GM18499 (cell line): ENCODE data around the gene HAGHL.
"Not testable (repeated sequence)": the region's sequence is repeated elsewhere in the genome, so short reads cannot be mapped to it uniquely, and the experiment has no call there.

Experiments used
- ATAC-seq: cut with Tn5 transposase; IDR thresholded peaks from one replicate; pipeline ENCODE4 v1.9.1; 2021; ENCODE audit warnings: moderate number of reproducible peaks; ENCODE audit not compliant: insufficient read depth, unreplicated experiment

The HAGHL gene

DNA sequence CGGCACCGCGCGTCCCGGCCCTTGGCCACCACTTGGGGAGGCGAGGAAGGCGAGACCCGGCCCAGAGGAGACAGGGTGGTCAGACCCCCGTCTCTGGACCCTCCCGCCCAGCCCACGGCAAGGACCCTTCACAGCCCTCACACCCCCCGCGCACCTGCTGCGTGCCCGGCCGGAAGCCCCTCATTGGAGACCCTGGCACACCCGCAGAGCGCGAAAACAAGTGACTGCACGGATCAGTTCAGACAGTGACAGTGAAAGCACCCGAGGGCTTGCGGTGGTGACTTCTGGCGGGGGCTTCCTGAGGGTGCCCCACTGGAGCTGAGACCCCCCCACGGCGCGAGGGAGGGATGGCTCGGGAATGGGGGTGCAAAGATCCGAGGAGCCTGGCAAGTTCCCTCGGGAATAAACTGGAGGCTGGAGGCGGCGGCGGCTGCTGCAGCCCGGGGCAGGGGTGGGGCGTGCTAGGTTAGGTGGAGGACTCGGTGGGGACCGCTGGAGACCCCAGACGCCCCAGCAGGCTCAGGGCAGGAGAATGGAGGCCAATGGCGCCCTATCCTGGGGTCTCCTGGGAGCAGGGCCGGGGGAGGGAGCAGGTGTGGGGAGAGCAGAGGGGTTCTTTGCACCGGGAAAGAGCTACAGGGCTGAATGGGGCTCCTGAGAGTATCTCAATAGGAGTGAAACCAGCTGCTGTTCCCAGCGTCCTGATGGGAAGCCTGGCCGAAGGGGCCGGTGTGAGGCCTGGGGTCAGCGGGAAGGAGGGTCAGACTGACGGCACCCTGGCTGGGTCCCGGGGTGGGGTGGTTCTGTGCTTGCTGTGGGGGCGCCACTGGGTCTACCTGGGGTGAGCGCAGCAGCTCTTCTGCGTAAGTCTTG is 20.5 kb upstream of the HAGHL start:
- no peak for ATAC-seq

DNA sequence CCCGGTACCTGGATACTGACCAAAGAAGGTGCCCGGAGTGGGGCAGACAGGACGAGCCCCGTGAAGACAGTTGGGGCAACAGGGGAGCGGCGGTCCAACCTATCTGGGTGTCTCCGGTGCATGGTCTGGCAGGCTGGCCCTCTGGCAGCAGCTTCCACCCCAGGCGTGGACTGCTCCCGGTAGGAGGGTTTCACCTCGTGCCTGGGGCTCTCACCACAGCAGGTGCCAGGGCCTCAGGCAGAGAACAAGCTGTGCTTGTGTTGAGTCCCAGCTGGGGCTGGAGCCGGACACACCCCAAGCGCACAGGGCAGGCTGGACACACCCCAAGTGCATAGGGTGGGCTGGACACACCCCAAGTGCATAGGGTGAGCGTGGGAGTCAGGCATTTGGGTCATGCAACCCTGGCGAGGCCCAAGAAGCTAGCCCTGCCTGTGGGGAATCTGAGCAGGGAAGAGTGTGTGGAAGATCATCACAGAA is 19.8 kb upstream of the HAGHL start:
- ATAC-seq, result no peak

DNA sequence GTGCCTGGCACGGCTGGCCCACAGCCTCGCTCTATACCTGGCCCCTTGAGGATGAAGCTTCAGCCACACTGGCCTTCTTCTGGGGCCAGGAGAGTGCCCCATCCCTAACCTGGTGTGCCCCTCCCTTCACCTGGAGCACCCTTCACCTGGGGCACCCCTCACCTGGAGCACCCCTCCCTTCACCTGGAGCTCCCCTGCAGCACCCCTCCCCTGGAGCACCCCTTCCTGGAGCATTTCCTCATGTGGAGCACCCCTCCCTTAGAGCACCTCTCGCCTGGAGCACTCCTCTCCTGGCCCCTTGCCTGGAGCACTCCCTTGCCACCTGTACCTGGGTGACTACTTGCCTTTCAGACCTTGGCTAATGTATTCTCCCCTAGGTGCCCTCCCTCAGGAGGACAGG is 18.9 kb upstream of the HAGHL start:
- no peak for ATAC-seq

DNA sequence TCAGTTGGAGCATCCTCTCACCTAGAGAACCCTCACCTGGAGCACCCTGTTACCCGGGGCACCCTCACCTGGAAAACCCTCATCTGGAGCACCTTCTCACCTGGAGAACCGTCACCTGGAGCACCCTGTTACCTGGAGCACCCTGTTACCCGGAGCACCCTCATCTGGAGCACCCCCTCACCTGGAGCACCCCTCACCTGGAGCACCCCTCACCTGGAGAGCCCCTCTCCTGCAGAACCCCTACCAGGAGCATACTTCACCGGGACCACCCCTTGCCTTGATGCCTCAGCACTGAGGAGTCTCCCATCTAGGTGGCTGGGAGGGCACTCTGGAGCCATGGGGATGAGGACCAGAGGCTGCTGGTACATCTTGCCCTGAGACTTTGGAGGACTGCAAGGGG is 17.9 kb upstream of the HAGHL start:
- ATAC-seq, result no peak

DNA sequence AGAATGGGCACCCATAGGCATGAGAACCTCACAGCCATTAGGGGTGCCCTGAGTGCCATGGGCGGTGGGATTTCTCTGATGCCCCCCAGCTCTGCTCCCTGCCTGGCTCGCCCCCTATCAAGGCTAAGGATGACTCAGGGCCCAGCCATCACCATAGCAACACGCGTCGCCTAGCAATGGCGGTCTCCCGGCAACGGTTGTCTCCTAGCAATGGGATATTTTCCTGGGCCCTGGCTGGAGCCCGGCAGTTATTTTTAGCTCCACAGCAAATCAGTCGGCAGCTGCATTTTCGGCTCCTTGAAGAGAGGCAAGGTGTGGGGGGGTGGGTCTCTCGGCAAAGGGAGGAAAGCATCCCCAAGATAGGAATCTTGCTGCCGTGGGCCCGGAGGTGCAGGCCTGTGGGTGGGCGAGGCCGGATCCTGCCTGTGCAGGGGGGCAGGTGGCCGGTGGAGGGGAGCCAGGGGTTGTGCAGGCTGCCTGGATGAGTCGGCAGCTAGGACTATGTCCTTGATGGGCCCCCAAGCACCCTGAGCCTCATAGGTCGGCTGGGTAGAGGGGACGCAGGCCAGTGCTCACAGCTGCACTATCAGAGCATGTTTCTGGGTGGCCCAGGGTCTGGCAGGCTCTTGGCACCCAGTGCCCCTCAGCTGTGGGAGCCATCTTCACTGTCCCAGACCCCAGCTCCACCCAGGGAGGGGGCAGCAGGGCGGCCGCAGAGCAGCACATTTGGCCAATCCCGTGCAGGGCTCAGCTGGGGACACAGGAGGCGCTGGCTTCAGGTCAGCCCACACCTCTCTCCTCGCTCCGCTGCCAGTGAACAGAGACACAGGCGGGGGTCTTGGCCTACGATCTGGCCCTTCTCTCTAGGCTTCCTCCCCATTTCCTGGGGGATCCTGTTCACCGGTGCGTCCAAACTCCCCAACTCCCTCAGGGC is 17.1 kb upstream of the HAGHL start:
- ATAC-seq, result no peak

DNA sequence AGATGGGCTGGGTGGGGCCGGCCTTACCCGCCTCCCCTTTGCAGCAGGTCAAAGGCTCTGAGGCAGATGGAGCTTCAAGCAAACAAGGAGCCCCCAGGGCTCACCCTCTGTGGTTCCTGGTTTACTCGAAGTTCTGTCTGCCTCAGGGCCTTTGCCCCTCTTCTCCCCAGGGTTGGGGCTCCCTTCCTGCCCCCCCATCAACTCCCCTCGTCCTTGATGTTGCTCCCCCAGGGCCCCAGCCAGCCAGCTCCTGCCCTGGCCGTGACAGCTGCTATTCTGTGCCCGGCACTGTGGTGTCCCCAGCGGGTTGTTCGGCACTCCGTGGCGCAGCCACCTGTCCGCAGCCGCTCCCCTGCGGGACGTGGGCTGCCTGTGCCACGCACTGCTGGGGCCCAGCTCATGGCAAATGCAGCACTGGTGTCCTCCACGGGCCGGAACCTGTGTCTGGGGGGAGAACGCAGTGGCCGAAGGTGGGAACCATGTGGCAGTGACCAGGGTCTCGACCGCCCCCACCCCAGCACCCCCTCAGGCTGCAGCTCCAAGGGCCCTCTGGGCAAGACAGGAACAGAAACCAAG is 16.3 kb upstream of the HAGHL start:
- no peak for ATAC-seq

DNA sequence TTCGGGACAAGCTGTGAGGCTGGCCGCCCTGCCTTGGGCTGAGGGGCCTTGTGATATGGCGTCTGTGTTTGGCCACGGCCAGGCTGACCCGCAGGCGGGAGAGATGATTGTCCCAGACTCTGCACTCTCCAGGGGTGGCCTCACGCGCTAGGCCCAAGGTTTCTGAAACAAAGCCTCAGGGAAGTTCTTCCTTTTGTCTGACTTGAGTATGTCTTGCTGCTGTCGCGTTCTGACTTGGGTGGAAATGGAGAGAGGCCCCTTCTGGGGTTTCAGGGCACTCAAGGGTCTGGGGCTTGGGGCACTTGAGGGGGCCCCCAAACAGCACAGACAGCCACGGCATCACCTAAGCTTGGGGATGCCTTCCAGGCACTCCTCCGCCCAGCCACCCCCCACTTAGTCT is 15.8 kb upstream of the HAGHL start:
- no peak for ATAC-seq

DNA sequence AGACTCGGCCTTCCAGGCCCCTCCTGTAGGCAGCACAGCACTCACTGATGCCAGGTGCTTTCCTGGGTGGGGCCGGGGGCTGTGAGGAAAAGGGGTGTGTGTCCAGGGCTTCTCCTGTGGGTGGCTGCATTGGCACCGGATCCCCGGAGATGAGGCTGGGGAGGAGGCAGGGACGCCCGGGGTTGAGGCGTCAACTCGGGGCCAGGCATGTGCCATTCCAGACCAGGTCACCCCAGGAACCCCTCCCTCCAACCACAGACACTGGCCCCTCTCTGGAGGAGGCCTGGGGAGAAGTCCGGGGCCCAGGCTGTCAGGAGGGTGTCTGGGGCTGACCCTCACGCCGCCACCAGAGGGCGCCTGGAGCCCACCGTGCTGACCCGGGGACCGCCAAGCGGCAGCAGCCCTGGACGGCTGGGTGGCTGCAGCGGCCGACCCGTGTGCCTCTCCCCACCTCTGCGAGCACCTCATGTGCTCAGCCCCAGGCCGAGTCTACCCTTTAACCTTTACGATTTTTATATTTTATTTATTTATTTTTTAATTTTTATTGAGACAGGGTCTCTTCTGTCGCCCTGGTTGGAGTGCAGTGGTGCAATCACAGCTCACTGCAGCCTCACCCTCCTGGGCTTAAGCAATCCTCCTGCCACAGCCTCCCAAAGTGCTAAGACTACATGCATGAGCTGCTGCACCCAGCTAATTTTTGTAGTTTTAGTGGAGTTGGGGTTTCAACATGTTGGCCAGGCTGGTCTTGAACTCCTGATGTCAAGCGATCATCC is 15.2 kb upstream of the HAGHL start:
- no peak for ATAC-seq

DNA sequence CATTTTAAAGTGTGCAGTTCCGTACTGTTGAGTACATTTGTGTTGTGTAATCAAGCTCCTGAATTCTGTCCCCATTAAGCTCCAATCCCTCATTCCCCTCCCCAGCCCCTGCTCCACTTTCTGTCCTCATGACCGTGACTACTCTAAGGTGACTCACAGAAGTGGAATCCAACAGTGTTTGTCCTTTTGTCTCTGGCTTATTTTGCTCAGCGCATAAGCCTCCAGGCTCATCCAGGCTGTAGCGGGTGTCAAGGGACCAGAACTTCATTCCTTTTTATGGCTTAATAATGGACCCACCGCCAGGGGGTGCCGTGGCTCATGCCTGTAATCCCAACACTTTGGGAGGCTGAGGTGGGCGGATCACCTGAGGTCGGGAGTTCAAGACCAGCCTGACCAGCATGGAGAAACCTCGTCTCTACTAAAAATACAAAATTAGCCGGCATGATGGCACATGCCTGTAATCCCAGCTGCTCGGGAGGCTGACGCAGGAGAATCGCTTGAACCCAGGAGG is 14.1 kb upstream of the HAGHL start:
- ATAC-seq, result not testable (repeated sequence)

DNA sequence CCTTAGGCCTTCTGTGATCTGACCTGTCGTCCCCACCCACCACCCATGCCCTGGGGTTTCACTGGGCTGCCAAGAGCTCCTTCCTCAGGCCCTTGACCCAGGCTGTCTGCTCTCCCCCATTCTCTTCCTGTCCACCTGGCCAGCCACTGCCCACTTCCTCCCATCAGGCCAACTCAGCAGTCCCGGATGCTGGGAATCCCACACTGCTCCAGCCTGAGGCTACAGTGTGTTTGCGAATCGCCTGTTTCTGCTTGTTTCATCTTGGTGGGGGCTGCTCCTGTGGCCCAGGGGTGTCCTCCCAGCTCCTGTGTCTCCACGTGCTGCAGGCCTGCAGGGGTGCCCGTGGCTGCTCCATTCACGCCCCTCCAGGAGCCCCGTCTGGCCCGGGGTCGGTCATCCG is 12.8 kb upstream of the HAGHL start:
- ATAC-seq, result no peak

DNA sequence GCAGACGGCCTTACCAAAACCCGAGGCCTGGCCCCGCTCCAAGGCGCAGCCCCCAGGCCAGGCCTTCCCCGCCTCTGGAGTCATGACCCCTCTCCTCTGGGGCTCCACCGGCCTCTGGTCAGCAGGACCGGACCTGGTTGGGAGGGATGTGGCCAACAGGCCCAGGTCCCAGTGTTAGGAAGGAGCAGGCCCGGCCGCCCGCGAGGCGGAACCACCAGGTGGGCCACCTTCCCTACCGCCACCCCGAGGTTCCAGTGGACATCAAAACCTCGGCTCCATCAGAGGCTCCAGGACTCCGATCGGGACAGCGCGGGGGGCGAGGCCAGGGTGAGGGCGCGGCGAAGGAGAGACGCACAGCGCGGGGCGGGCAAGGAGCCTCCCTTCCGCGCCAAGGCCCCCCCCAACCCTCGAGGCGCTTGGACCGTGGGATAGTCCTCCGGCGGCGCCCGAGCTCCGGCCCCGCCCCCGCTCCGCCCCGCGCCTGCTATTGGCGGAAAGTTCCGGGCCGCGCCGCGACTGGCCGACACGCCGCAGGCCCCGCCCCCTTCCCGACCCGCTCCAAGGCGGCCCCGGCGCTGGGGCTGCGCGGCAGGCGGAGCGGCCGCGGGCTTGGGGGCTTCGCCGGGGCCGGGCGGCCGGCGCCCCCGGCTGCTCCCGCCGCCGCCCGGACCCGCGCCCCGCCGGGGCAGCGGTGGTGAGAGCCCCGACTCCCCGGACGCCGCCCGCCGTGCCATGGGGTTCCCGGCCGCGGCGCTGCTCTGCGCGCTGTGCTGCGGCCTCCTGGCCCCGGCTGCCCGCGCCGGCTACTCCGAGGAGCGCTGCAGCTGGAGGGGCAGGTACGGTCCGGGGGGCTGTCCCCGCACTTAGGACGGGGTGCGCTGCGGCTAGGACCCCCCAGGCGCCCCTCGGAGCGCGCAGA is 12.1 kb upstream of the HAGHL start, which contains the start of gene METRN:
METRN (plus strand) TSS at position 561 of the 919 bp plus-strand sequence; CDS start at position 733, 172 bp downstream.
- no peak for ATAC-seq

DNA sequence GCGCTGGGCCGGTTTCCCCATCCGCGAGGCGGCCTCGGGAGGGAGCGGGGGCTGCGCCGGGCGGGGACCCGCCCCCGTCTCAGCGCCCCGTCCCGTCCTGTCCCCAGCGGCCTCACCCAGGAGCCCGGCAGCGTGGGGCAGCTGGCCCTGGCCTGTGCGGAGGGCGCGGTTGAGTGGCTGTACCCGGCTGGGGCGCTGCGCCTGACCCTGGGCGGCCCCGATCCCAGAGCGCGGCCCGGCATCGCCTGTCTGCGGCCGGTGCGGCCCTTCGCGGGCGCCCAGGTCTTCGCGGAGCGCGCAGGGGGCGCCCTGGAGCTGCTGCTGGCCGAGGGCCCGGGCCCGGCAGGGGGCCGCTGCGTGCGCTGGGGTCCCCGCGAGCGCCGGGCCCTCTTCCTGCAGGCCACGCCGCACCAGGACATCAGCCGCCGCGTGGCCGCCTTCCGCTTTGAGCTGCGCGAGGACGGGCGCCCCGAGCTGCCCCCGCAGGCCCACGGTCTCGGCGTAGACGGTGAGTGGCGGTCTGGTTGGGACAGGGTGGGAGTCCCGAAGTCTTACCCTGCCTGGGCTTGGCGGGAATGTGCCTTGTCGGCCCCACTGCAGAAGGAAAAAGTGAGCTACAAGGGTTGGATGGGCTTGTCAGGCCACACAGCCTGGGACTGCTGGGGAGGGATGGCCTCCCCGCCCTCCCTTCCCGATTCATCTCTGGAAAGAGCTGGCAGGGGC is 11.3 kb upstream of the HAGHL start:
- ATAC-seq, result no peak

DNA sequence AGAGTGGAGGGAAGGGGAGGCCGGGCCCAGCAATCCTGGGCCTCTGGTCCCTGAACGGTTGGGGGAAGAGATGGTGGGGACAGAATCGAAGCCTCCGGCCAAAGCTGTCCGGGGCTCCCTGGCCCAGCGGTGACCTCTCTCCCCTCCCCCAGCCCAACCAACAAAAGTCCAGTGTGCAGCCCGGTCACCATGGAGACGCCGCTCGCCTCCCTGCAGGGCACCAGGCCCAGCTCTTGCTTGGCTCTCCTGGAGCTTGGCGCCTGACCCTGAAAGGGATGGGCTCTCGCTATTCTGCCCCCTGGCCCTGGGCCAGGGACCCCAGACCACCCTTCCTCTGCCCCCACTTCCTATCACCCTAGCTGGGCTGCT is 10.7 kb upstream of the HAGHL start:
- no peak for ATAC-seq

DNA sequence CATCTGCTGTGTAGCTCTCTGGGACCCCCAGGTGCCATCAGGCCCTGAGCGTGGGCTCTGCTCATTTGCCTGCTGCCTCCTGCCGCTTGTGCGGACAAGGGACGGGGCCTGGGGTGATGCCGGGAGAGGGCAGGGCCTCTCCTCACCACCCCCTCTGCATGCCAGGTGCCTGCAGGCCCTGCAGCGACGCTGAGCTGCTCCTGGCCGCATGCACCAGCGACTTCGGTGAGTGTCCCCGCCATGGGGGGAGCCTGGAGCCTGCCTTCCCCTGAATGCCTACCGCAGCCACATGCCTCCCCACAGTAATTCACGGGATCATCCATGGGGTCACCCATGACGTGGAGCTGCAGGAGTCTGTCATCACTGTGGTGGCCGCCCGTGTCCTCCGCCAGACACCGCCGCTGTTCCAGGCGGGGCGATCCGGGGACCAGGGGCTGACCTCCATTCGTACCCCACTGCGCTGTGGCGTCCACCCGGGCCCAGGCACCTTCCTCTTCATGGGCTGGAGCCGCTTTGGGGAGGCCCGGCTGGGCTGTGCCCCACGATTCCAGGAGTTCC is 10.1 kb upstream of the HAGHL start:
- no peak for ATAC-seq

DNA sequence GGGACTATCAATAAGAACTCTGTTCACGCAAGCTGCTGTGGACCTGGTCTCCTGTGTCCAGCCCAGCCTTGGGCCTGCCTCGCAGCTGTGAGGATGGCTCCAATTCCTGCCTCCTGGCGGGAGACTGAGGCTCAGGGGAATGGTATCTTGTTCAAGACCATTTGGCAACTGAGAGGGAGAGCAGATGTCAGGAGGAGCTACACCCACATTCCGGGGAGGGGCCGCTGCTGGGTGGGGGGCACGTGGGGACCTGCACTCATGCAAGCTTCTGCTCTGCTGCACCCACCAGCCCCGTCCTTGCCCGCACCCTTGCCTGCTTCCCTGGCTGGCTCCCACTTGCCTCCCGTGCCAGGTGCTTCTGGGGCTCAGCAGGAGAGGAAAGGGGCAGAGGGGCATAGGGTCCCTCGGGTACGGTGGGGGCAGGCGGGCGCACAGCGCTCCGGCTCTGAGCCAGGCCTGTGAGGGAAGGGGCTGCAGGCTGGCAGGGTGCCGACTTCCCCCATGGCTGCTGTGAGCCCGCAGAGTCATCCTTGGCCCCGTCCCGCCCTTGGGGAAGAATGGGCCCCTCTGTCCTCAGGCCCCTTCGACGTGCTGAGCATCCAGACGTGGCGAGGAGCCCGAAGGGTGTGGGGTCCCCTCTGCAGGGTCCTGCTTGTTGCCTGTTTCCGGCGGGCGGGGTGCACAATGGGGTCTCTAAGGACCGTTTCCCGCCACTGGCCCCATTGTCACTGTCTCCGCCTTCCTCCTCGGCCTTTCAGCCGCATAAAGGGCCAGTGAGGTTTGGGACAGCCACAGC is 9.3 kb upstream of the HAGHL start:
- ATAC-seq, result no peak

DNA sequence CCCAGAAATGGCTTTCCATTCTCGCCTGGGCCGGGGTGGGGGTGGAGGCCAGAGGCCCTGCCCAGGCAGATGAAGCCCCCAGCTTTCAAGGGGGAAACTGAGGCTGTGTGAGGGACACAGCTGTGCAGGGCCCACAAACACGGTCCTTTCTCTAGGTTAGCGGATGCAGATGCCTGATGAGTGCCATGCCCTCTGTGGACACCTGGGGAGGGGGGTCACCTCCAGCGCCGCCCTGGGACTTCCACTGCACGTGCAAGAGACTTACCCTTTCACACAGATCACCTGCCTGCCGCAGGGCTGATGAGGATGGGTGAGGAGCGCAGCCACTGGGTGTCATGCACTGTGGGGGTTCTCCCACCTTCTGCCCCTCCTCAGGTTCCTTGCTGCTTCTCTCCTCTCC is 8.5 kb upstream of the HAGHL start:
- no peak for ATAC-seq

DNA sequence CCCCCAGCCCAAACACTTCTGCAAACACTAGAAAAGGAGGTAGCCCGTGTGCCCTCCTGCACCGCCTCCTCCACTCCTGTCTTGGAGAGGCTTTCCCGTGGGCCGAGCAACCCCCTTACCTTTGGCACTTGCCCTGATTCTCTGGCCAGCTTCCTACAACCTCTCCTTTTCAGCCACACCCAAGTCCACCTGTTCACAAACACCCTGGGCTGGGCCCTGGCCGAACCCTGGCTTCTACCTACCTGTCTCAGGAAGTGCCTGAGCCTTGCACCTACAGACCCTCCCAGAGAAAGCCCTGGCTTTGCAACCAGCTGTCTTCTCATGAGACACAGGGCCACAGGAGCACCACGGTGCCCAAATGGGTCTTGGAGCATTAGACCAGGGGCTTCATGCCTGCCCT is 8.0 kb upstream of the HAGHL start:
- no peak for ATAC-seq
